Astrocyte (in vitro differentiated cells and primary cell): ENCODE measurements around the gene UNC50. TPM values are rescaled to one million over a fixed set of nuclear protein-coding genes. Genes with fewer than 3 reads are reported as not detected.

Experiments
- DNase-seq: peaks from one replicate; pipeline ENCODE4 v3.0.0-alpha.2; 2010; ENCODE audit warnings: low read depth
- FAIRE-seq: peaks from 2 replicates; lab custom pipeline; 2011; peaks lifted over from hg19 to GRCh38; lab: Jason Lieb, UNC
- H2AFZ ChIP-seq: 2 replicates; pipeline ENCODE4 v1.6.0; 2012; ENCODE audit warnings: low read depth, low read length, inconsistent platforms
- H3K27ac ChIP-seq: 2 replicates; pipeline ENCODE4 v1.5.1; 2011; ENCODE audit warnings: low read depth, low read length, inconsistent platforms
- H3K27me3 ChIP-seq: 2 replicates; pipeline ENCODE4 v1.6.0; 2011; ENCODE audit warnings: low read length, inconsistent platforms; ENCODE audit not compliant: insufficient read depth
- H3K36me3 ChIP-seq: 2 replicates; pipeline ENCODE4 v1.5.1; 2011; ENCODE audit warnings: low read length, inconsistent platforms; ENCODE audit not compliant: insufficient read depth
- H3K4me1 ChIP-seq: 2 replicates; pipeline ENCODE4 v1.5.1; 2011; ENCODE audit warnings: low read length, inconsistent platforms; ENCODE audit not compliant: insufficient read depth
- H3K4me2 ChIP-seq: 2 replicates; pipeline ENCODE4 v1.6.0; 2012; ENCODE audit warnings: low read length, inconsistent platforms
- H3K4me3 ChIP-seq: 2 replicates; pipeline ENCODE4 v1.5.1; 2011; ENCODE audit warnings: low read depth, mild to moderate bottlenecking, low read length, inconsistent platforms; ENCODE audit not compliant: insufficient read depth
- H3K79me2 ChIP-seq: 2 replicates; pipeline ENCODE4 v1.6.0; 2012; ENCODE audit warnings: mild to moderate bottlenecking, low read length, inconsistent platforms; ENCODE audit not compliant: insufficient read depth
- H3K9ac ChIP-seq: 2 replicates; pipeline ENCODE4 v1.6.0; 2012; ENCODE audit warnings: mild to moderate bottlenecking, low read length, inconsistent platforms
- H3K9me3 ChIP-seq: 2 replicates; pipeline ENCODE4 v1.5.1; 2012; ENCODE audit warnings: low read depth, mild to moderate bottlenecking, low read length, inconsistent platforms; ENCODE audit not compliant: insufficient read depth
- H4K20me1 ChIP-seq: 2 replicates; pipeline ENCODE4 v1.6.0; 2012; ENCODE audit warnings: low read length, inconsistent platforms; ENCODE audit not compliant: insufficient read depth
- H3K27ac Mint-ChIP-seq: one replicate; pipeline ENCODE4 v1.8.0; 2021; ENCODE audit warnings: mild to moderate bottlenecking, mixed read lengths; ENCODE audit not compliant: unreplicated experiment
- H3K27me3 Mint-ChIP-seq: one replicate; pipeline ENCODE4 v1.8.0; 2021; ENCODE audit warnings: low read depth, mixed read lengths; ENCODE audit not compliant: unreplicated experiment
- H3K36me3 Mint-ChIP-seq: one replicate; pipeline ENCODE4 v1.8.0; 2021; ENCODE audit warnings: low read depth, mixed read lengths; ENCODE audit not compliant: unreplicated experiment
- H3K4me1 Mint-ChIP-seq: one replicate; pipeline ENCODE4 v1.8.0; 2021; ENCODE audit warnings: low read depth, mixed read lengths; ENCODE audit not compliant: unreplicated experiment
- H3K4me3 Mint-ChIP-seq: one replicate; pipeline ENCODE4 v1.8.0; 2021; ENCODE audit warnings: mild to moderate bottlenecking, moderate library complexity, mixed read lengths; ENCODE audit not compliant: unreplicated experiment
- H3K9me3 Mint-ChIP-seq: one replicate; pipeline ENCODE4 v1.8.0; 2021; ENCODE audit warnings: mild to moderate bottlenecking, mixed read lengths; ENCODE audit not compliant: unreplicated experiment
- EZH2 ChIP-seq: IDR thresholded peaks from 2 replicates; pipeline ENCODE4 v1.6.1; 2012; ENCODE audit warnings: mild to moderate bottlenecking, low read length, inconsistent platforms; ENCODE audit not compliant: insufficient read depth
- total RNA-seq: library from RNA; stranded (reverse); gene quantifications from 2 replicates; pipeline ENCODE4 v1.2.1, GENCODE V29; 2021
- TF ChIP-seq, protein P1 (sequence below): IDR thresholded peaks from 2 replicates; pipeline ENCODE4 v1.5.1; 2011; ENCODE audit warnings: low read depth, mild to moderate bottlenecking, inconsistent platforms, low read length, moderate library complexity; ENCODE audit not compliant: insufficient read depth

UNC50 gene
- total RNA-seq, 1 donor from 2014 or later, result 26.8 TPM

DNA sequence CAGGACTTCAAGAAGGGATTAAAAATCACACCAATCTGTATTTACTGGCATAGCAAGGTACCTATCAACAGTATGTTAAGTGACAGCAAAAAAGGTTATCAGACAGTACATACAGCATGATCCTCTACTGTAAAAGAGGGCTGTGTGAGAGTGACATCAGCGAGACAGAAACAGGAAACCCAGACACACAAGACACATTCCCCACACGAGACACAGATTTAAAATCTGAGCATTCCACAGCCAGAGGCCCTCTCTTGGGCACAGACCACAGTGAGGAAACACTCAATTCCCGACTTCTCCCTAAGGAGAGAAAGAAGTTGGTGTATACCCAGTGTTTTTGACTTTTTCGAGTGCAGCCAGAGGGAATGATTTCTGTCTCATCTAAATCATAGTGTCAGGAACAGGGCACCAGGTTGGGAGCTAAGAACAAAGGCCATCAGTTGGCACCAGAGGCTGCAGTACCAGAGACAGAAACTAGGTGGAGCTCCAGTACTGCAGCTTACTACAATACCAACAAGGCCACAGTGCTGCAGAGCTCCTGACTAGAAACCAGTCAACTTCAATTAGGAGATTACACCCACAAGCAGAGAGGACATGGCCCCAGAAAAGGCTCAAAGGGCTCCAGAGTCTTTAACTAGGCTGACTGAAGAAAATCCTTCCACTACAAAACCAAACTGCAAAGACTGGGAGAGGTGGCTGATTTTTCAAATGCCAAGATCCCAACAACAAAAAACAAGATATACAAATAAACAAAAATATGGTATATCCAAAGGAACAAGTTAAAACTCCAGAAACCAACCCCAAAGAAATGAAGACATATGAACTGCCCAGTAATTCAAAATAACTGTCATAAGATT is 41.0 kb downstream of the UNC50 start:
- peak overlapping the region; percentile 80 for H3K27ac Mint-ChIP-seq
- peak; percentile 81 for FAIRE-seq

DNA sequence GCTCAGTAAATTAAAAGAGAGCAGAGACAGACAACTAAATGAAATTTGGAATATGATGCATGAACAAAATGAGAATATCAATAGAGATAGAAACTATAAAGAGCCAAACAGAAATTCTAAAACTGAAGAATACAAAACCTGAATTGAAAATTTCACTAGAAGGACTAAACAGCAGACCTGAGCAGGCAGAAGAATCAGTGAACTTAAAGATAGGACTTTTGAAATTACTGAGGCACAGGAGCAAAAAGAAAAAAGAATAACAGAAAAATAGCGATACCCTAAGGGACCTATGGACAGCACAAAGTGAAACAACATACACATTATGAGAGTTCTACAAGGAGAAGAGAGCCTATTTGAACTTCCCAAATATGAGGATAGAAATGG is 41.6 kb downstream of the UNC50 start:
- H2AFZ ChIP-seq, result no peak overlapping the region
- no peaks in the 10 kb centered on the region for H3K79me2 ChIP-seq
- TF ChIP-seq EZH2, result no peak
- TF ChIP-seq, protein P1, sequence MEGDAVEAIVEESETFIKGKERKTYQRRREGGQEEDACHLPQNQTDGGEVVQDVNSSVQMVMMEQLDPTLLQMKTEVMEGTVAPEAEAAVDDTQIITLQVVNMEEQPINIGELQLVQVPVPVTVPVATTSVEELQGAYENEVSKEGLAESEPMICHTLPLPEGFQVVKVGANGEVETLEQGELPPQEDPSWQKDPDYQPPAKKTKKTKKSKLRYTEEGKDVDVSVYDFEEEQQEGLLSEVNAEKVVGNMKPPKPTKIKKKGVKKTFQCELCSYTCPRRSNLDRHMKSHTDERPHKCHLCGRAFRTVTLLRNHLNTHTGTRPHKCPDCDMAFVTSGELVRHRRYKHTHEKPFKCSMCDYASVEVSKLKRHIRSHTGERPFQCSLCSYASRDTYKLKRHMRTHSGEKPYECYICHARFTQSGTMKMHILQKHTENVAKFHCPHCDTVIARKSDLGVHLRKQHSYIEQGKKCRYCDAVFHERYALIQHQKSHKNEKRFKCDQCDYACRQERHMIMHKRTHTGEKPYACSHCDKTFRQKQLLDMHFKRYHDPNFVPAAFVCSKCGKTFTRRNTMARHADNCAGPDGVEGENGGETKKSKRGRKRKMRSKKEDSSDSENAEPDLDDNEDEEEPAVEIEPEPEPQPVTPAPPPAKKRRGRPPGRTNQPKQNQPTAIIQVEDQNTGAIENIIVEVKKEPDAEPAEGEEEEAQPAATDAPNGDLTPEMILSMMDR, result no peak
- no peaks in the 10 kb centered on the region for H3K36me3 Mint-ChIP-seq
- no peaks in the 10 kb centered on the region for H3K9me3 ChIP-seq
- no peaks in the 10 kb centered on the region for H3K27me3 Mint-ChIP-seq
- no peak overlapping the region for H3K4me3 Mint-ChIP-seq
- H4K20me1 ChIP-seq, result no peaks in the 10 kb centered on the region
- H3K4me1 Mint-ChIP-seq, result peaks cover 4% of the 10 kb centered on the region
- H3K4me1 ChIP-seq, result no peaks in the 10 kb centered on the region
- peaks cover 2% of the 10 kb centered on the region for H3K9me3 Mint-ChIP-seq
- H3K27ac Mint-ChIP-seq, result no peak overlapping the region
- no peaks in the 10 kb centered on the region for H3K27me3 ChIP-seq
- H3K27ac ChIP-seq, result no peak overlapping the region
- H3K36me3 ChIP-seq, result no peaks in the 10 kb centered on the region
- DNase-seq (no peak), FAIRE-seq (no peak)
- H3K4me3 ChIP-seq, result no peak overlapping the region
- no peak overlapping the region for H3K4me2 ChIP-seq
- no peak overlapping the region for H3K9ac ChIP-seq

More for the DNA sequence above, 41.0 kb downstream of the UNC50 start:
- Mint-ChIP-seq H3K4me1 (peaks cover 4% of the 10 kb centered on the region), H3K9me3 (peaks cover 2% of the 10 kb centered on the region), H3K27me3 (no peaks in the 10 kb centered on the region), H3K4me3 (no peak overlapping the region), H3K36me3 (no peaks in the 10 kb centered on the region)
- Histone ChIP-seq H4K20me1 (no peaks in the 10 kb centered on the region), H2AFZ (no peak overlapping the region), H3K4me1 (no peaks in the 10 kb centered on the region), H3K4me3 (no peak overlapping the region), H3K27me3 (no peaks in the 10 kb centered on the region), H3K9me3 (no peaks in the 10 kb centered on the region), H3K79me2 (no peaks in the 10 kb centered on the region), H3K9ac (no peak overlapping the region), H3K36me3 (no peaks in the 10 kb centered on the region), H3K27ac (no peak overlapping the region), H3K4me2 (no peak overlapping the region)
- TF ChIP-seq, protein P1, result peak; percentile 99
- no peak for TF ChIP-seq EZH2
- DNase-seq, result peak; percentile 34

DNA sequence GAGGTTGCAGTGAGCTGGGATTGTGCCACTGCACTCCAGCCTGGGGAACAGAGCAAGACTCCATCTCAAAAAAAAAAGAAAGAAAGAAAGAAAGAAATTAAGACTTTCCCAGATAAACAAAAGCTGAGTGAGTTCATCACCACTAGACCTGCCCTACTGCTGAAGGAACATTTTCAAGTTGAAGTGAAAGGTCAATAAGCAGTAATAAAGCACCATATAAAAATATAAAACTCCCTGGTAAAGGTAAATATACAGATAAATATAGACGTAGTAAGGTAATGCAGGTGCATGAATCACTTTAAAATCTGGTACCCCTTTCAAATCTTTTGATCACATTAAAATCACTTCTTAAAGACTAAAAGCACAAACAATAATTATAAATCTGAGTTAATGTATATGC is 42.6 kb downstream of the UNC50 start:
- H3K27me3 Mint-ChIP-seq, result no peaks in the 10 kb centered on the region
- no peak overlapping the region for H3K27ac Mint-ChIP-seq
- H3K9me3 Mint-ChIP-seq, result peaks cover 2% of the 10 kb centered on the region
- H3K27ac ChIP-seq, result no peak overlapping the region
- H3K4me1 Mint-ChIP-seq, result peaks cover 4% of the 10 kb centered on the region
- H3K79me2 ChIP-seq, result no peaks in the 10 kb centered on the region
- no peak overlapping the region for H3K9ac ChIP-seq
- no peak overlapping the region for H3K4me3 ChIP-seq
- no peaks in the 10 kb centered on the region for H3K9me3 ChIP-seq
- no peak overlapping the region for H3K4me2 ChIP-seq
- no peaks in the 10 kb centered on the region for H3K4me1 ChIP-seq
- no peak overlapping the region for H2AFZ ChIP-seq
- H4K20me1 ChIP-seq, result no peaks in the 10 kb centered on the region
- no peak overlapping the region for H3K4me3 Mint-ChIP-seq
- H3K27me3 ChIP-seq, result no peaks in the 10 kb centered on the region
- FAIRE-seq, result no peak
- TF ChIP-seq, protein P1, result no peak
- no peak for TF ChIP-seq EZH2
- DNase-seq, result no peak
- no peaks in the 10 kb centered on the region for H3K36me3 ChIP-seq
- H3K36me3 Mint-ChIP-seq, result no peaks in the 10 kb centered on the region
